Measurements from ENCODE around the gene INHBC.

DNA sequence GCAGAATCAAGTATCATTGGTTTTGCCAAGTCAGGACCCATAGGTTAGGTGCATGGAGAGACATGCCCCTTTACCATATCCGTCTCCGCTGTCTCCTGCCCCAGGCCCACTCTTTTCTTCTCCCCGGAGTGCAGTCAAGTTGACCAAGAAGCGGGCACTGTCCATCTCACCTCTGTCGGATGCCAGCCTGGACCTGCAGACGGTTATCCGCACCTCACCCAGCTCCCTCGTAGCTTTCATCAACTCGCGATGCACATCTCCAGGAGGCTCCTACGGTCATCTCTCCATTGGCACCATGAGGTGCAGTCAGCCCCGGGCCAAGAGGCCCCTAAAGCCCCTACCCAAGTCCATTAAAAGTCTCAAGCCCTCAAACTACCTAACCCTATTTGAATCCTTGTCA is 30.0 kb downstream of the INHBC start:
- TF ChIP-seq, protein P1, sequence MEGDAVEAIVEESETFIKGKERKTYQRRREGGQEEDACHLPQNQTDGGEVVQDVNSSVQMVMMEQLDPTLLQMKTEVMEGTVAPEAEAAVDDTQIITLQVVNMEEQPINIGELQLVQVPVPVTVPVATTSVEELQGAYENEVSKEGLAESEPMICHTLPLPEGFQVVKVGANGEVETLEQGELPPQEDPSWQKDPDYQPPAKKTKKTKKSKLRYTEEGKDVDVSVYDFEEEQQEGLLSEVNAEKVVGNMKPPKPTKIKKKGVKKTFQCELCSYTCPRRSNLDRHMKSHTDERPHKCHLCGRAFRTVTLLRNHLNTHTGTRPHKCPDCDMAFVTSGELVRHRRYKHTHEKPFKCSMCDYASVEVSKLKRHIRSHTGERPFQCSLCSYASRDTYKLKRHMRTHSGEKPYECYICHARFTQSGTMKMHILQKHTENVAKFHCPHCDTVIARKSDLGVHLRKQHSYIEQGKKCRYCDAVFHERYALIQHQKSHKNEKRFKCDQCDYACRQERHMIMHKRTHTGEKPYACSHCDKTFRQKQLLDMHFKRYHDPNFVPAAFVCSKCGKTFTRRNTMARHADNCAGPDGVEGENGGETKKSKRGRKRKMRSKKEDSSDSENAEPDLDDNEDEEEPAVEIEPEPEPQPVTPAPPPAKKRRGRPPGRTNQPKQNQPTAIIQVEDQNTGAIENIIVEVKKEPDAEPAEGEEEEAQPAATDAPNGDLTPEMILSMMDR (IDR thresholded peaks at IDR 0.05 in 2 of 3, conservative IDR thresholded peaks at IDR 0.05 in 1 of 3; ENCODE audit: borderline replicate concordance in 1 of 3, insufficient read depth in 1 of 3, low read depth in 2 of 3, low read length in 2 of 3): no peak
- TF ChIP-seq SRF (IDR thresholded peaks at IDR 0.05; ENCODE audit: low read depth) (no peak), ZBTB33 (IDR thresholded peaks at IDR 0.05; ENCODE audit: extremely low read depth, insufficient replicate concordance, low read length) (no peak), REST (IDR thresholded peaks at IDR 0.05; ENCODE audit: low read depth) (no peak), RAD21 (IDR thresholded peaks at IDR 0.05; ENCODE audit: low read depth) (no peak), YY1 (IDR thresholded peaks at IDR 0.05; ENCODE audit: extremely low read depth, insufficient replicate concordance, low read depth, low read length) (no peak), EZH2 (IDR thresholded peaks at IDR 0.05) (no peak), POLR2A (IDR thresholded peaks at IDR 0.05; ENCODE audit: borderline replicate concordance, extremely low read depth, insufficient read depth, insufficient read length) (no peak), TCF7L2 (IDR thresholded peaks at IDR 0.05; ENCODE audit: borderline replicate concordance, extremely low read depth, insufficient read depth, insufficient read length) (no peak), FOSL1 (IDR thresholded peaks at IDR 0.05; ENCODE audit: low read depth) (no peak), ZFX (IDR thresholded peaks at IDR 0.05) (no peak)
